NCI-H2196 (cell line): Measurements from ENCODE around the gene PARD3B.
A peak's percentile ranks its signal among the peaks of the same experiment; 100 is the strongest.

Source experiments
- DNase-seq: peaks from one replicate; lab custom pipeline; 2025; ENCODE audit not compliant: unreplicated experiment; lab: John Stamatoyannopoulos, UW

The PARD3B gene

DNA sequence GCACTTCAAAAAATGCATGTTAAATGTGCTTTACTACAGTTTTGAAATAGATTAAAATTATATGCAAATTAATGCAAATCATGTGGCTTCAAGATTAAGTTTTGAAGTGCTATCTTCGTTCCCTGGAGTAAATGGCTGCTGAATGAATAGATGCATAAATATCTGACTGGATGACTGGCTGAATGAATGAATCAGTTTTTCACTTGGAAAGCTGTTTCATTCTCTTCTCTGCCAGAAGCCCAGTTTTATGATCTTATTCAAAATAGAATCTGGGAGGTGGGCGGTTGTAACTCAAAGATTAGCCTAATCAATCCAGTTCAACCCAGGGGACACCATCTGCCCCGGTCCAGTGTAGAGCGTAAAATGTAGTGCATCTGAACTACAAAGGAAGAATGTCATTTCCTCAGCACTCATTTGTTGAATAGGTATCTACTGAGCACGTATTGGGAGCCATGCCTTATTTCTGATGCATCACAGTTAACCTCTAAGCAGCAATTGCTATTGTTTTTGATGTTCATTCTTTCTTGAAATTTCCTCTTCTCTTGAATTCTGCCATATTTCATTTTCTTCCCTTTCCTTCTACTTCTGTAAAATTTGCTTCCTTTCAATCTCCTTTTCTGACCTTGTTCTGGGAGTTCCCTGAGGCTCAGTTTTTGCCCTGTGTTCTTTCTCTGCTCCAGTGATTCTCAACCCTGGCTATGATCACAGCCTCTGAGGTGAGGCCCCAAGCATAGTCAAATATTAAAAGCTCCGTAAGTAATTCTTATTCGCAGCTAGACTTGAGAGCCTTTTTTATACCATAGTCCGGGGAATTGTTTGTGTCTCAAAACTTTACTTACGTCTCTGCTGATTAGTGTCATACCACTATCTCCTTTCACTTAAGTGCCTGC is 282.7 kb downstream of the PARD3B start:
- no peak for DNase-seq

- no peak for DNase-seq
These were observed 289.6 kb downstream of the PARD3B start for GRCh38 chr2:204834716-204835384.

DNA sequence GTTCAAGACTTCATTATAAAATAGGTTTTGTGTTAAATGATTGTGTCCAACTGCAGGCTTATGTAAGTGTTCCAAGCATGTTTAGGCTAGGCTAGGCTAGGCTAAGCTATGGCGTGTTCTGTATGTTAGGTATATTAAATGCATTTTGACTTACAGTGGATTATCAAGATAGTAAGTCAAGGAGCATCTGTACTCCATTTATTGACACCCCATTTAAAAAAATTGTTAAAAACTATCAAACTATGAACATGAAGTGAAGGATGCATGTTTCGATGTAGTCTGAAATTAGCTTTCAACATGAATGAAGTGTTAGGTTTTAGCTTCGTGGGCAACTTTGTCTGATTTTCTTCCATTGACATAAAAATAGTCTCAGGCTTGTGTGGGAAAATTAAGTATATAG is 290.5 kb downstream of the PARD3B start:
- no peak for DNase-seq

DNA sequence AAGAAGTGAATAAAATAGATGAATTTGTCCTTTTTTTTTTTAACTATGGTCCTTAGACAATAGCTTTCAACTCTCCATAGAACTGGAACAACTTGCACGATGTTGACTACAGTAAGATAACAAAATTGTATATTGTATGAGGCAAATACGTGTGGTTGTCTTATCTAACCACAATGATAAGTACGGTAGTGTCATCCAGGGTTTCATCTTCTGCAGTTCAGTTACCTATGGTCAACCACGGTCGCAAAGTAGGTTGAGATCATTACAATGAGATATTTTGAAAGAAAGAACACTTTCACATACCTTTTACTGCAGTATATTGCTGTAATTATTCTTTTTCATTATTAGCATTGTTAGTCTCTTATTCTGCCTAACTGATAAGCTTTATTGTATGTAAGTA is 295.2 kb downstream of the PARD3B start:
- DNase-seq = no peak

- DNase-seq = no peak
These were observed 296.8 kb downstream of the PARD3B start for GRCh38 chr2:204842068-204842467.

- no peak for DNase-seq
These were observed 297.6 kb downstream of the PARD3B start for GRCh38 chr2:204842661-204843485.

- DNase-seq = no peak
These were observed 301.2 kb downstream of the PARD3B start for GRCh38 chr2:204846471-204846870.

- DNase-seq = peak; percentile 10
These were observed 304.6 kb downstream of the PARD3B start for GRCh38 chr2:204849892-204850291.

GRCh38 chr2:204850581-204850980 is 305.3 kb downstream of the PARD3B start:
- no peak for DNase-seq

DNA sequence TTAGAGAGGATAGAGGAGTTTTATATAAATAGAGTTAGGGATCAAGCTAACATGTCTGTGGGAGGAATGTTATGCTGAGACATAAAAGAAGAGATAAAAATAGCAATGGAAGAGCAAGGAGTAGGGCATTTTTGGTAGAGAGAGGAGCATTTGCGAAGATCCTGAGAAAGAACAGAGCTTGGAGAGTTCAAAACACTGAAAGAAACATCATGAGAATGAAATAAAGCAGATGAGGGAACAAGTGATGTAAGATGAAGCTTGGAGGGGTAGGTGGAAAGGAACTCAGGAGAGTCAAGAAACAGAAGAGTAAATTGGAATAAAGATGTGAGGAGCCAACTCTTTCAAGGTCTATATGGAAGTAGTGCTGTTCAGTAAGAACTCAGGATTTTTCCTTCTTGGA is 308.6 kb downstream of the PARD3B start:
- no peak for DNase-seq

GRCh38 chr2:204860274-204860673 is 315.0 kb downstream of the PARD3B start:
- DNase-seq = no peak

- no peak for DNase-seq
These were observed 317.5 kb downstream of the PARD3B start for GRCh38 chr2:204862809-204863208.

DNA sequence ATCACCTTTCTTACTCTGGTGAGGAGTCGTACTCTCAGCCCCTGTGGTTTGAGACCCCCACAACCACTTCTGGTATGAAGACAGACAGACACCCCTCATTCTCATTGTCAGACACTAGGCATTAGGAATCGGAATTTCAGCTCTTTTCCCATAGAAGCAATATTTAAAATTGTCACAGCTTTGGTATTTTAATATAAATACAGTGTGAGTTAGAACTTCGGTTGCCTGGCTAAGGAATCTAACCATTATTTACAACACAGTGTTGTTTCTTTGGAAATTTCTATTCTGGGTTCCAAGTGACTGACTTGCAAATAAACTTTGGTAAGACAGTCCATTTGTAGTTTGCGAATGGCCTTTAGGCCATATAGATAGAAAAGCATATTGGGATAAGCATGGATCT is 318.1 kb downstream of the PARD3B start:
- DNase-seq = no peak

GRCh38 chr2:204869132-204869823 is 324.0 kb downstream of the PARD3B start:
- no peak for DNase-seq

- no peak for DNase-seq
These were observed 324.8 kb downstream of the PARD3B start for GRCh38 chr2:204870053-204870452.

DNA sequence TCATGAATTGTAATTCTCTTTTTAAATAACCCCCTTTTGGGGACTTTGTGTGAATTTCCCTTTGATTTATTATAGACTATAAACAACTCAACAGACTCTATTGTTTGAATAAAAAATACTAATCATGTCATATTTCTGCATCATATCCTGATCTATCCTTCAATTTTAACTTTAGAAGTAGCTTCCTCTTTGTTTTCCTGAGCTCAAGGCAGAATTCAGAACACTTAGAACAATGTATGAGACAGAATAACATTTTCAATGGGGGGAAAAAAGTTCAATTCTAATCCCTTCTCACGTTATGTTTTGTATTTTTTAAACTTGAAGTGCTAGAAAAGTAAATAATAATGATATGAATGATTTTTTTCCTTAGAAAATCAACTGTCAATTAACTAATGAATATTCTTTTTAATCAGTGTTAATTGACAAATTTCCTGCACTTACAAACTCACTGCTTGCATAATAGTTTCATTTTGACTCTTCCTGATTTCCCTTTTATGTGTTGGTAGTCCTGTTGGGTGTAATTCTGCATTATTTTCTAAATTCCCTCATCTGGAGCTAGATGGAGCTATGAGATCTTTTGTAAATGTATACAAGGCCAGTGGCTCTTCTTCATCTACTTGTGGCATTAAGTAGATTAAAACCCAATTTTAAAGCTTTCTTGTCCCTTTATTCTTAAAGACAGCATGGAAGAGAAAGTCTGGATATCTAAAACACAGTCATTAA is 326.1 kb downstream of the PARD3B start:
- no peak for DNase-seq

GRCh38 chr2:204876311-204876710 is 331.0 kb downstream of the PARD3B start:
- DNase-seq = no peak

- DNase-seq = no peak
These were observed 332.4 kb downstream of the PARD3B start for GRCh38 chr2:204877691-204878090.

DNA sequence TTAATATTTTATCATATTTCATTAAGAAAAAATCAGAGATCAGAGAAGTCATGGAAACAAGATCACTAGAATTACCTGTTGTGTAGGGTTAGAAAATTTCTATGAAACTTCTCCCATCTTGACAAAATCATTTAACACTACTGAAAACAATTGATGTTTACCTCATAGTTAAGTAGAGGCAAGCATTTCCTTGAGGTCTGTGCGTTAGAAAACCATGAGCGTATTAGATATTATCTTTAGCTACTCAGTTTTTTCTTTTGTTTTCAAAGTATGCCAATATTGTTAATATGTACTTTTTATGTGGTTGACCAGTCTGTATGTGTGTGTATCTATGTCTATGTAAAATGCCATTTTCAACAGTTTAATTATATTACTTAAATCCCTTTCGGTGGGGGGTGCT is 335.7 kb downstream of the PARD3B start:
- no peak for DNase-seq

DNA sequence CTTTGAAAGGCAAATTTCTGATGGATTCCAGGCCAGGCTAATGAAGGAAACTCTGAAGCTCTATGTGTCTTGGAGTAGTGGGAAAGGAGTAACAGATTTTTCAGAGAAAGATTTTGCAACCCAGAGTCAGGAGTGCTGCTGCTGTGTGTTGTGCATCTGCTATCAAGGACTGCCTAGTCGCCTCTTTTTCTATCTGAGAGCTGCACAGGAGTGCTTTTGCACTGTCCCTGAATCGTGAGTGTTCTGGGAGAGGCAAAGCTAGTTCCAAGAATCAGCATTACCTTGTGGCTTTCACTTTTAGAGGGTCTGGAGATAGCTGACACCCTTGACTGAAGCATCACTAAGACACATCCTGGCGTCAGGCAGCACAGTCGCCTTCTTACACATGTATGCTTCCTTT is 336.4 kb downstream of the PARD3B start:
- no peak for DNase-seq
